B cell (primary cell): Measurements from ENCODE around the gene TDRD12.

Source experiments
- CTCF ChIP-seq: fragments of 200-600 bp; IDR thresholded peaks from one replicate; pipeline ENCODE4 v1.8.0; 2022; ENCODE audit warnings: antibody characterized with exemption, mild to moderate bottlenecking
- EZH2 ChIP-seq: IDR thresholded peaks from 2 replicates; pipeline ENCODE4 v1.6.1; 2012; ENCODE audit warnings: borderline replicate concordance, low read depth, mild to moderate bottlenecking, moderate library complexity, low read length; ENCODE audit not compliant: insufficient read depth, poor library complexity, severe bottlenecking

GRCh38 chr19:32674931-32675719, 44.4 kb upstream of the TDRD12 start, which contains the start of gene ANKRD27:
- TF ChIP-seq EZH2 (no peak), CTCF (no peak)
